IPS-NIHi7 (cell line): ENCODE data around the gene PLP2.

Experiments used
- DNase-seq: peaks from one replicate; pipeline ENCODE4 v3.0.0; 2012; ENCODE audit warnings: mixed read lengths; ENCODE audit errors: extremely low spot score

The PLP2 gene

GRCh38 chrX:49186125-49187027 lies 14.7 kb downstream of the PLP2 start, which contains the start of gene PRICKLE3:
TSS of gene PRICKLE3 (minus strand) at chrX:49186373. CDS start at chrX:49186297, 76 bp downstream.
- DNase-seq: no peak

GRCh38 chrX:49187028-49187394 lies 15.3 kb downstream of the PLP2 start:
- no peak for DNase-seq

GRCh38 chrX:49187526-49187925 lies 15.8 kb downstream of the PLP2 start:
- DNase-seq: no peak

- no peak for DNase-seq
Measured at GRCh38 chrX:49188468-49189076, 16.9 kb downstream of the PLP2 start.

GRCh38 chrX:49189606-49190005 lies 17.9 kb downstream of the PLP2 start:
- no peak for DNase-seq

- peak; percentile 76 for DNase-seq
Measured at GRCh38 chrX:49190821-49191573, 19.3 kb downstream of the PLP2 start.

GRCh38 chrX:49191574-49192011 lies 19.9 kb downstream of the PLP2 start:
- DNase-seq: no peak

- DNase-seq: no peak
Measured at GRCh38 chrX:49192722-49193328, 21.1 kb downstream of the PLP2 start.

- DNase-seq: no peak
Measured at GRCh38 chrX:49193542-49193964, 21.9 kb downstream of the PLP2 start.

GRCh38 chrX:49197543-49198087 lies 25.9 kb downstream of the PLP2 start:
- no peak for DNase-seq

- DNase-seq: no peak
Measured at GRCh38 chrX:49198540-49199314, 27.0 kb downstream of the PLP2 start.

GRCh38 chrX:49199315-49199595 lies 27.6 kb downstream of the PLP2 start:
- no peak for DNase-seq

GRCh38 chrX:49199906-49200771 lies 28.4 kb downstream of the PLP2 start, which contains the start of gene SYP:
TSS of gene SYP (minus strand) at chrX:49200193. CDS start at chrX:49200186, 7 bp downstream.
- peak; percentile 87 for DNase-seq

- no peak for DNase-seq
Measured at GRCh38 chrX:49202022-49202421, 30.3 kb downstream of the PLP2 start.

- no peak for DNase-seq
Measured at GRCh38 chrX:49203536-49203935, 31.8 kb downstream of the PLP2 start.

GRCh38 chrX:49204017-49204416 lies 32.3 kb downstream of the PLP2 start:
- no peak for DNase-seq

GRCh38 chrX:49204709-49205108 lies 33.0 kb downstream of the PLP2 start:
- DNase-seq: no peak

- DNase-seq: no peak
Measured at GRCh38 chrX:49205443-49205842, 33.7 kb downstream of the PLP2 start.

- DNase-seq: no peak
Measured at GRCh38 chrX:49206543-49206942, 34.8 kb downstream of the PLP2 start.

- DNase-seq: no peak
Measured at GRCh38 chrX:49208399-49208798, 36.7 kb downstream of the PLP2 start.
